HL-60 (cell line): ENCODE measurements around the gene LIPC.
A peak's percentile ranks its signal among the peaks of the same experiment; 100 is the strongest.

Source experiments
- DNase-seq, 2 experiments: peaks; one replicate each; pipeline ENCODE4 v3.0.0-alpha.2; 2010 to 2020; ENCODE audit warnings: low read depth in 1 of 2, low spot score in 1 of 2
- H3K27ac ChIP-seq: fragments of 250-450 bp; sonication (Bioruptor Pico); replicated peaks from 2 replicates; pipeline ENCODE4 v1.5.1; 2020; ENCODE audit warnings: mild to moderate bottlenecking, moderate library complexity
- H3K27me3 ChIP-seq: fragments of 250-450 bp; sonication (Bioruptor Pico); 2 replicates; pipeline ENCODE4 v1.5.1; 2021; ENCODE audit warnings: mild to moderate bottlenecking, moderate library complexity; ENCODE audit not compliant: insufficient read depth, poor library complexity, severe bottlenecking
- H3K4me3 ChIP-seq: replicated peaks from 2 replicates; pipeline ENCODE4 v1.5.1; 2011; ENCODE audit warnings: mild to moderate bottlenecking, control low read depth, low read length; ENCODE audit not compliant: insufficient read depth
- GABPA ChIP-seq: IDR thresholded peaks from 2 replicates; pipeline ENCODE4 v1.6.1; 2012; ENCODE audit warnings: low read depth
- POLR2AphosphoS5 ChIP-seq: IDR thresholded peaks from 2 replicates; pipeline ENCODE4 v1.6.1; 2012; ENCODE audit warnings: low read depth
- REST ChIP-seq: IDR thresholded peaks from 2 replicates; pipeline ENCODE4 v1.6.1; 2012; ENCODE audit warnings: low read depth; ENCODE audit not compliant: insufficient replicate concordance
- SPI1 ChIP-seq: IDR thresholded peaks from 2 replicates; pipeline ENCODE4 v1.6.1; 2012; ENCODE audit warnings: low read depth, mild to moderate bottlenecking, borderline replicate concordance
- TF ChIP-seq, protein P1 (sequence below): IDR thresholded peaks from one replicate; pipeline ENCODE4 v1.5.1; 2011; ENCODE audit warnings: low read length, control low read depth, inconsistent platforms; ENCODE audit not compliant: insufficient read depth

Gene LIPC

DNA sequence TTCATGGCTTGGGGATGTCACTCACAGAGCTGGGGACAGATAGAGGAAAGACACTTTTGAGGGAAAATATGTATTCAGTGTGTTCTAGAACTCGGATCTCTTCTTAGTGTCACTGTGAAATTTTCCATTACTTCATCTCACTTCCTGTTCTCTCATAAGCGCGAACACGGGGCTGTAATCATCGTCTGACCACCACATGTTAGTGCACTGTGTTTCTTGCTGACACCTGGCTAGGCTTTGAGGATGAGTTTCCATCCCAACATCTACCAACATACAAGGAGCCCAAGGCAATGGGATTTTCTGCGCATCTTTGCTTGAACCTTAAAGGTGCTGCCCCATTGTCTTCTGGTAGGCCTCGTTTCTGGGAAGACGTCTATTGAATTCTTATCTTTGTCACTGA lies 84.0 kb downstream of the LIPC start:
- Histone ChIP-seq H3K27me3 (no peaks in the 10 kb centered on the region), H3K4me3 (no peak overlapping the region), H3K27ac (peak overlapping the region; percentile 48)
- no peak for TF ChIP-seq GABPA
- TF ChIP-seq POLR2AphosphoS5: no peak
- peak; percentile 67; the same call in 1 of the 2 replicates for TF ChIP-seq SPI1
- no peak for TF ChIP-seq REST
- TF ChIP-seq, protein P1, sequence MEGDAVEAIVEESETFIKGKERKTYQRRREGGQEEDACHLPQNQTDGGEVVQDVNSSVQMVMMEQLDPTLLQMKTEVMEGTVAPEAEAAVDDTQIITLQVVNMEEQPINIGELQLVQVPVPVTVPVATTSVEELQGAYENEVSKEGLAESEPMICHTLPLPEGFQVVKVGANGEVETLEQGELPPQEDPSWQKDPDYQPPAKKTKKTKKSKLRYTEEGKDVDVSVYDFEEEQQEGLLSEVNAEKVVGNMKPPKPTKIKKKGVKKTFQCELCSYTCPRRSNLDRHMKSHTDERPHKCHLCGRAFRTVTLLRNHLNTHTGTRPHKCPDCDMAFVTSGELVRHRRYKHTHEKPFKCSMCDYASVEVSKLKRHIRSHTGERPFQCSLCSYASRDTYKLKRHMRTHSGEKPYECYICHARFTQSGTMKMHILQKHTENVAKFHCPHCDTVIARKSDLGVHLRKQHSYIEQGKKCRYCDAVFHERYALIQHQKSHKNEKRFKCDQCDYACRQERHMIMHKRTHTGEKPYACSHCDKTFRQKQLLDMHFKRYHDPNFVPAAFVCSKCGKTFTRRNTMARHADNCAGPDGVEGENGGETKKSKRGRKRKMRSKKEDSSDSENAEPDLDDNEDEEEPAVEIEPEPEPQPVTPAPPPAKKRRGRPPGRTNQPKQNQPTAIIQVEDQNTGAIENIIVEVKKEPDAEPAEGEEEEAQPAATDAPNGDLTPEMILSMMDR: no peak
- DNase-seq: peak in 1 of 2 experiments; percentile 49

GRCh38 chr15:58517252-58517681 lies 85.5 kb downstream of the LIPC start:
- peak overlapping the region; percentile 65 for H3K27ac ChIP-seq
- TF ChIP-seq SPI1 (no peak), REST (no peak), POLR2AphosphoS5 (no peak), GABPA (no peak)
- TF ChIP-seq, protein P1: no peak
- H3K4me3 ChIP-seq: no peak overlapping the region
- DNase-seq: no peak
- no peaks in the 10 kb centered on the region for H3K27me3 ChIP-seq

DNA sequence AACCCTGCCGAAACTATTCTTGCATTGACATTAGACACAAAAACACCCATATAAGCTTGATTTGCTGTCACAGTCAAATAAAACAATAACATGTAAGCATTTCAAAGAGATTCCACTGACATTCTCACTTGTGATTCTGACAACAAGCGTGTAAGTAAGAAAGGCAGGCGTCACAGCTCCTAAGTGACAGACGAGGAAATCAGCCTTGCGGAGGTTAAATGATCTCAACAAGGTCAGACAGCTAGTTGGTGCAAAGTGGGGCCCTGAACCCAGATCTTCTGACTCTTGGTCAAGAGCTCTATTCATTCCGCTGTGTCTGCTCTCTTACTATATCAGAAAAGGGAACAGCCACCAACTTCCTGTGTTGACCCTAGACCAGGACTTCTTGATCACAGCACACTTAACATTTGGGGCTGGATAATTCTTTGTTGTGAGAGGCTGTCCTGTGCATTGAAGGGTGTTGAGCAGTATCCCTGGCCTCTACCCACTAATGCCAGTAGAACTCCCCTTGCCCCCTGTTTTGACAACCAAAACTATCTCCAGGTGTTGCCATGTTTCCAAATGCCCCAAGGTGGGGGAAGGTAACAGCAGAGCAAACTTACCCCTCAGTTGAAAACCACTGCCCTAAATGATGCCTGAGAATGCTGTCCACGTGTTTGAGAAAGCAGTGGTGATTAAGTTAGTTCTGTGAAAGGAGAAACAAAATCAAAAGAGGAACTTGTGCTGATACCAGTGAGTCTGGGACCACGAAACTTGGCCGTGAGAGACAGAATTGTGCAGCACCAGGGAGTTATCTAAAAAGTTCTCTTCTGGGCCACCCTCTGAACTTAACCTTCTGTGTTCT lies 86.1 kb downstream of the LIPC start:
- no peak overlapping the region for H3K4me3 ChIP-seq
- no peaks in the 10 kb centered on the region for H3K27me3 ChIP-seq
- TF ChIP-seq REST: no peak
- TF ChIP-seq SPI1: peak; percentile 59
- peak in 1 of 2 experiments; percentile 67 for DNase-seq
- H3K27ac ChIP-seq: peak overlapping the region; percentile 65
